Stimulated activated CD4-positive, alpha-beta T cell treated with anti-CD3 and anti-CD28 coated beads, Interleukin-12 subunit alpha, Interleukin-12 subunit beta, amount 100 ng/mL, for 48 hours (primary cell): ENCODE measurements around the gene NAT8.
"Not testable (repeated sequence)": the region's sequence is repeated elsewhere in the genome, so short reads cannot be mapped to it uniquely, and the experiment has no call there.

Source experiments
- DNase-seq, 3 donors: peaks; one replicate each; pipeline ENCODE4 v3.0.0-alpha.2; 2020; ENCODE audit warnings: low read depth in 2 of 3, low spot score in 1 of 3

NAT8 gene

DNA sequence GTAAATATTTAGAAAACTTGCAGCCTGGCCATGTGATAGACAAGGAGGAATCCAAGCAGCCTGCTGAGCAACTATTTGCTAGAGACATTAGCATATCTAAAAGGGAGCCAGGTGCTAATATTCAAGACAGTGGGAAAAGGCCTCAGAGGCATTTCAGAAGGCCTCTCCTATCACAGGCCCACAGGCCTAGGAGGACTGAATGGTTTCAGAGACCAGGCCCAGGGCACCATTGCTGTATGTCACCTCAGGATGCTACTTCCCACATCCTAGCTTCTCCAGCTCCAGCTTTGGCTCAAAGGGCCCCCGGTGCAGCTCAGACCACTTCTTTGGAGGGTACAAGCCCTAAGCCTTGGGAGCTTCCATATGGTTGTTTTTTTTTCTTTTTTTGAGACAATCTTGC, 3.8 kb downstream of the NAT8 start:
- no peak for DNase-seq

DNA sequence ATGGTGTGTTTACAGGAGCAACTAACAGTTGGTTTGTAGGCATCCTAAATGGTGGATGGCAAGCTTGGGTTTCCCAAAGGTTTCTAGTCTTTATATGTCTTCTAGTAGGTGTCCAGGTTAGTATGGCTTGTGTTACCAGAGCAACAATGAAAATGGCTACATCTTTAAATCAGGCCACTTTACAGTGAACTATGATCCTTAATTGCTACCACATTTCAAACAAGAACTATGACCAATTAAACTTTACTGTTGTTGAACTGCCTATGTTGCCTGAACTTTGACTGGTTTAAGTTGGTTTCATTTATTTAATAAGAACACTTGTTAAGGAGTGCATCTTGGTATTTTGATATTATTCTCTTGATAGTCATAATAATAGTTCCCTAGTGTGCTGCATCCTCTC, 5.2 kb downstream of the NAT8 start:
- DNase-seq = not testable (repeated sequence)

DNA sequence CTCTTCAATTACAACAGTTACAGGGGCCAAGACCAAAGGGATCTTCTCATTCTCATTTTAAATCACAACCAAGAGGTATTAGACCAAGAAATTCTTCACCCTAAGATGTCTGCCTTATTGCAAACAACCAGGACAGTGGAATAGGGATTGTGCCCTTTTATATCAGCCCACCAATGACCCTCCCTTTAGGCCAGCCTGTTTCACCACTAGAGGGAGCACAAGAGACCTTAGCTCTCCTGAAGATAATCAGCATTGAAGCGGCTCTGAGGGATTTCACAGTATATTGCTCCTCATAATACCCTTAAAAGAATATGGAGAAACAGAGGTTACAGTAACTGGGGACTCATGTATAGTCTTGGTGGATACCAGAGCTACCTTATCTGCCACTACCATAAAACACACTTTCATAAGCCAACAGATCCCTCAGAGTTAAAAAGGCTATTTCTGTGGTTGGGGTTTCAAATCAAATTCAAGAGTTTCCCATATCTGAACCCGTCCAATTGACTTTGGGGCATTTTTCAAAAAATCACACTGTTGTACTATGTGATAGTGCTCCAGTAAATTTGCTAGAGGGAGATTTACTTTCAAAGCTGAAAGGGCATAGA, 11.5 kb downstream of the NAT8 start:
- not testable (repeated sequence) for DNase-seq

DNA sequence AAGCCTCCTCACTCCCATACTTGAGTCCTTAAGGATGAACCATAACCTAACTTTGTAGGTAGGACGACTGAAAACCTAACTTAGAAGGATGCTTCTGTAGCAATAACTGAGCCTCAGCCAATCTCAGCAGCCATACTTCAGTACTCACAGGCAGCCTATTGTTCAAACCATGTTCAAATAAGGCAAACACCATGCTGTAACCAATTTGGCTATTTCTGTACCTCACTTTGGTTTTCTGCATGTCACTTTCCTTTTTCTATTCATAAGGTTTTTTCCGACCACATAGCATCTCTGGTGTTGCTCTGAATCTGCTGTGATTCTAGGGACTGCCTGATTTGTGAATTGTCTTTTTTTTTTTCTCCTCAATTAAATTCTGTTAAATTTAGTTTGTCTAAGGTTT, 13.7 kb downstream of the NAT8 start:
- DNase-seq = not testable (repeated sequence)

DNA sequence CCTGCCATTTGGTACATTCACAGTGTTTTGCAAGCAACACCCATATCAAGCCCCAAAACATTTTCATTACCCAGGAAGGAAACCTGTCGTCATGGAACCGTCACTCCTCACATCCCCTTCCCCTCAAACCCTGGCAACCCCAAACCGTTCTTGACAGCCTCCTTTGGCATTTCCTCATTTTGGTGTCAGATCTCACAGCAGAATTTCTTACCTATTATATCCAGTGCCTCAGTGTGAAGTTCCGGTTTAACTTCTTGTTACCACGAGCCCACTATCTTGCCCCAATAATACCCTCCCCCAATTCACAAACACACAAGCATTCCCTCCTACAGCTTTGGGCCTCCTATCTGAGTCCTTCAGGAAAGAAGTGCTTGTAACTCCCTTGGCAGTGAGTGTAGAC, 16.0 kb downstream of the NAT8 start:
- DNase-seq = not testable (repeated sequence)

DNA sequence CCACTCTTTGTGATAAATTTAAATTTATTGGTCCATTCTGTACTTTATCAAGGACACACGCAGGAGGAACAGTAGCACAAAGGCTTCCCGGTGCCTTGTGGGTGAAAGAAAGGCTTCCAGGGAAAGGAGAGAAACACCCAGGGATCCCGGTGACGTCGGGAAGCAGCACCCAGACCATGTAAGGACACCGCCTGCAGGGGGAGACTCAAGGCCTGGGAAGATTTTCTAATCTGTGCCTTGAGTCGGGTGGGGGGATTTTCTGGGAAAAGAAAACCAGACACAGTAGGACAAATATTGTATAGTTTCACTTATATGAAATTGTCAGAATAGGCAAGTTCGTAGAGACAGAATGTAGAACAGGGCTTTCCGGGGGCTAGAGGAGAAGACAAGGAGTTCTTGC, 17.6 kb downstream of the NAT8 start:
- not testable (repeated sequence) for DNase-seq

DNA sequence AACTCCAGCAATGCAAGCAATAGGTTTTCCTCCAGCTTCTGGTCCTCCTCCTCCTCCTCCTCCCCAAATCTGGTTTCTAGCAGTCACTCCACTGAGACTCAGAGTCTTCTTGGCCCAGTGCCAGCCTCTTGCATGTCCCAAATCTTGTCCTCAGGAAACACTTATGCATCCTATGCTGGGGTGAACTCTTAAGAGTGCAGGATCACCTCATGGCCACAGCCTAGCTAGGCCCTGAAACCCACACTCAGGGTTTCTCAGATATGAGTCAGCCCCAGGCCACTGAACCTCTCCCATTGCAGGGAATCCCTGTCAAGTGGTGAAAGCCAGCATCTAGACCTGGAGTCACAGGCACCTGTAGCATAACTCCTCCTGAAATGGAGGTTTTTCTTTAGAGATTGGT, 18.2 kb downstream of the NAT8 start:
- DNase-seq = not testable (repeated sequence)

DNA sequence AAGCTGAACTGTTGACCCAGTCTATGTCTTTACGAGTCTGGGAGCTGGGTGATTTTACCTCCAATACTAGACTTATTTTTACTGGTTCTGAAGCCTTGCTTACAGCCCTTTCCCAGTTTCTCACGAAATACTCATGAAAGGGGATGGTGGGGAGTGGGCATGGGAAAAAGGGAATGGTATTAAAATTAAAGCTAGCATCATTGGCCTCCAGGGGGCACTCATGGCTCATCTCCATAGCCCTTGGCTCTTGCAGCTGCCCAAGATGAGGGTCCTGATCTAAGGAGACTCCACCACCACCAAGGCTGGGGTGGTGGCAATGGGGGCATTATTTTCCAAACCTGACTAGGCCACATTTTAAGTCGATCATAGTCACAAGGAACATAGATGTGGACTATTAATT, 22.3 kb downstream of the NAT8 start:
- not testable (repeated sequence) for DNase-seq

DNA sequence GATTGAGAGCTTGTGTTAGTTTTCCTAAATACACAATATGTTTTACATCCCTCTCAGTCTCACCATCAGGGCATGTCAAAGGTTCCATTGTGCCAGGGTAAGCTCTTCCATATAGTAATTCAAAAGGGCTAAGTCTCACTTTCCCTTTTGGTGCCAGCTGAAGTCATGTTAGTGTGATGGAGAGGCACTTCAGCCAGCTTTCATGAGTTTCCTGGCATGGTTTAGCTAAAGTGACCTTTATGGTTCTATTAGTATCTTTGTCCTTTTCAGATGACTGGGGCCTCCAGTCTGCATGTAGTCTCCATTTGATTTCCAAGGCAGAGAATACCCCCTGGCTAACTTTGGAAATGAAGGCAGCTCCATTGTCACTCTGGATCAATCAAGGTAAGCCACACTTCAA, 27.2 kb downstream of the NAT8 start:
- no peak for DNase-seq

DNA sequence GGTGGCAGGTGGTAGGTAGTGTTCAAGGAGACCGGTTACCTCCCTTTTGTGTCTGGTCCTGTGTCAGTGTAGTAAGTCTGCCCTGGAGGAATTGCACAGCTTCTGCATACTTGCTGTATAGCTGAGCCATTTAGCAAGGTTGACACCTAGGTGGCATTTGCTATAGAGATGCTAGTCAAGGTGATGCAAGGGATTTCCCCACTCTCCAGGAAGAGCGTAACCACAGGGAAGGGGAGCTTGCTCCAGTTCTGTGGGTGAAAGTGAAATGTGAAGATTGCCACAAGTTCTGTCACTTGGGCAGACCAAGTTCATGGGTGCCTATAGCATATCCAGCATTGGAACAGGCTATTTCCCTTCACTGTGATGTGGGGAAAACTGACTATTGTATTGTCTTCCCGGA, 28.1 kb downstream of the NAT8 start:
- peak in 1 of 3 donors; percentile 9 for DNase-seq

DNA sequence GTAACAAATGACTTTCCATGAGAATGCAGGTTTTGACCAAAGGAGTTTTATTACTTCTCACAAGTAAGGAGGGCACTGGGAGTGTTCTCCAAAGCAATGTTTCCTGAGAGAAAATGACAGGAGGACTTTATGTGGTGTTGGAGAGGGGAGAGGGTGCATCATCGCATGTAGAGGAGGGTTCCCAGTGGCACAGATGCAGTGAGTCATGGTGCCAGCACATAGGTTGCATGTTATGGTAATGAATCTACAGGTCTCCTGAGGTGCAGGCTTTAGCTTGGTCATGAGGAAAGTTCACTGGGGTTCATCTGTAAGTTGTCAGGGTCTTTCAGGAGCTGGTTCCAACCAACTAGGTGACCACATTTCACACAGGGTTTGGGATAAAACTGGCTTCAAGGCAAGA, 30.4 kb downstream of the NAT8 start:
- no peak for DNase-seq

DNA sequence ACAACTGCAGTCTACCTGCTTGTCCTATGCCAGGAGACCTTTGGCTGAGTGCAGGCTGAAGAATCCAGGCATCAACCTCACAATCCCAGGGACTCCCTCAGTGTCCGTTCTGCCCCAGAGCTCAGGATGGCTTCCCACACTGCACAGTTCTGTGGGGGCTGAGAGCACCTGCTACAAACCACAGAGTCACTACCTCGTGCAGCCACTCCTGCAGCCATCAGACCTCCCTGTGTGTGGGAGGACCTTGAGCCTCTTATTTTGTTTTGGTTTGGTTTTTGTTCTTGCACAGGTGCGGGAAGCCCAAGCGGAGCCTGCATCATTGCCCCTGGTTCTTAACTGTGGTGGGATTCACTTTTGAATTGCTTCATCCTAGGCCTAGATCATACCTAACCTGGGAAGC, 31.0 kb downstream of the NAT8 start:
- DNase-seq = no peak

DNA sequence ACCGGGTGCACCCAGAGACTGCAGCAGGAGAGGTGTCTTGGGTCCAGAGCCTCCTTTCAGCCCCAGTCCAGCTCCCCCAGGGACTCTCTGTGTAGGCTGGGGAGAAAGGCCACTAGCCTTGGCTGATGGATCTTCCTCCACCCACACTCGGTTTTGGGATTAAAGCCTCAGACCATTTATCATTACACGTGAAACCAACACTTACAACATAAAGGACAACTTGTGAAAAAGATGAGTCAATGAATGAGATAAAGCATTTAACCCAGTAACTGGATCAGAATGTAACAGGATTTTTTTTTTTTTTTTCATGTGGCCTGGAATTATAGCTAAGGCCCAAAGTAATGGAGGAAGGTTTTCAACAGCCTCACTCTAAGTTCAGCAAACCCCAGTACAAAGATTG, 32.1 kb downstream of the NAT8 start:
- DNase-seq = no peak

DNA sequence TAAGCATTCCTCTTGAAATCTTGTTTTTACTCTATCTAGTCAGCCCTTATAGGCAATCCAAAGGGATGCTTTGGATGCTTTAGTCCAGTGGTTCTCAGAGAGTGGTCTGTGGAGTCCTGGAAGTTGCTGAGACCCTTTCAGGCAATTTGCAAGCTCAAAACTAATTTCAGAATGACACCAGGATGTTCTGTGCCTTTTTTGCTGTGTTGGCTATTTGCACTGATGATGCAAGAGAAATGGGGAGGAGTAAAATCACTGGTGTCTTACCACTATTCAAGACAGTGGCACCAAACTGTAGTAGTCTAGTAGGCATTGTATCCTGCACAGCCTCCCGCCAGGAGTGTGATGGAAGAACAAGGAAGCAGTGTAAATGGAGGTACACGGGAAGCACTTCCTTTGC, 37.6 kb downstream of the NAT8 start:
- not testable (repeated sequence) for DNase-seq

DNA sequence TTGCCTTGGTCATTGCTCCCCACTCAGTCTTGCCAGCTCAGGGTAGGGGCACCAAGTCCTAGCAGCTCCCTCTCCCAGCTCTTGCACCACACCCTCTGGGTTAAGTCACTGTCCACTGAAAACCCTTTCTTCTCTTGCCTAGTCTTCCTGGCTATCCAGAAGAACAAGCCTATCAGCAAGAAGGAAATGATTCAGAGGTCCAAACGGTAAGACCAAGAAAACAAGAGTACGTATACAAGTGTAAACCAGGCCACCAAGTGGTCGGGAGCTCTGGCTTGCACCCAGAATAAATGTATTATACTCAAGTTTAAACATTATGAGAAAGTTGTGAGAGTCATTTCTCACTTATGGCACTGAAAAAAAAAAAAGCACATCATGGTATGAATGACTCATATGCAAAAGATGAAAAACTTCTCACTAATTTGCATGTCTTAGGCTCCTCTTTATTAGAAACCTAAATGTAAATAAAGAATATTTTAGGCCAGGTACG, 39.1 kb downstream of the NAT8 start:
- peak in 1 of 3 donors; percentile 4 for DNase-seq

DNA sequence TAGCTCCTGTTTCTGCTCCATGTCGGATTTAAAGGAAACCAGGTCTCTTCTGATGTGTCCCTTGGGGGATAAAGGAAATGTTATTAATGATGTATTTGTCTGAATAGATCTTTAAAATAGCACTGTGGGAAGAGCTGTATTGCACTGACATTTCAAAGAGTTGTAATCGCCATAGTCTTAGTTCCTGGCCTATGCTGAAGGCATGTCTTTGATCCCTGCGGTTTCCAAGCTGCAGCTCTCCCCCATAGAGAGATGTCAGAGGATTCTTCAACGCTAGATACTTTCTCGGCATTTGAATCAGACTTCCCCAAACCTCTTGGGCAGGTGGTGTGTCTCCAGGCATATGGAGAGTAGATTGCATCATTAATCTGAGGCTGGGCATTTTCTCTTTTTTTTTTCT, 40.4 kb downstream of the NAT8 start:
- DNase-seq = no peak

DNA sequence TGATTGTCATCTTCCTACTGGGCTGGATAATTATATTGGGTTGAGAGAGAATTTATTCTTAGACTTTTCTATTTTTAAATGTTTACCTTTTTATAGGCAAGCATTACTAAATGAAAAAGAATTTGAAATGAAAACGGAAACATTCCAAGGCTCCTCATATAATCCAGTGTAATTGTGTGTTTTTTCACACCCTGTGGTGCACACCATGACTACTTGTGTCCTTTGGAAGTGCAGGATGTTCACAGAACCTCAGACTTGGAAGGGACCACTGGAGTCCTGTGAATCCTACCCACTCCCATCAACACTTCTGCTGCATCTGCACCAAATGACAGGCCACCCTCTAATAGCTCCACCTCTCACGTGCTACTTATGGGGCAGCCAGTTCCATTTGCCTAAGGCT, 48.0 kb downstream of the NAT8 start:
- no peak for DNase-seq

DNA sequence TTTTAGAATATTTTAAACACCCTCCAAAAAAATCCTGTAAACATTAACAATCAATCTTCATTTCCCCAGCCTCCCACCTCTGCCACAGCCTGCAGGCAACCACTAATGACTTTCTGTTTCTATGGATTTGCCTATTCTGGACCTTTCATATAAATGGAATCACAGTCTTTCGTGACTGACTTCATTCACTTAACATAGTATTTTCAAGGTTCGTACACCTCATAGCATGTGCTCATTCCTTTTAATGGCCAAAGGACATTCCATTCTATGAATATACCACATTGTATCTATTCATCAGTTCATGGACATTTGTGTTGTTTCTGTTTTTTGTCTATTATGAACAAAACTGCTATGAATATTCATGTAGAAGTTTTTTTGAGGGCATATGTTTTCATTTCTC, 48.5 kb downstream of the NAT8 start:
- DNase-seq = no peak
